ENCODE results near the gene PDE7B.

GRCh38 chr6:135920689-135921088, 69.2 kb downstream of the PDE7B start:
- TF ChIP-seq GATA2 (IDR thresholded peaks at IDR 0.05; ENCODE audit: low read depth, low read length) (no peak), GATA3 (IDR thresholded peaks at IDR 0.05; ENCODE audit: low read depth, low read length) (no peak)
